GM12875 (cell line): Measurements from ENCODE around the gene NDUFB7.
"Not testable (repeated sequence)": the region's sequence is repeated elsewhere in the genome, so short reads cannot be mapped to it uniquely, and the experiment has no call there.

ENCODE experiments used
- H3K4me3 ChIP-seq: one replicate; pipeline ENCODE4 v1.5.1; 2011; ENCODE audit warnings: low read depth, low read length, control low read depth
- CTCF ChIP-seq: IDR thresholded peaks from 2 replicates; pipeline ENCODE4 v1.5.1; 2011; ENCODE audit warnings: low read depth, mild to moderate bottlenecking, control low read depth, inconsistent platforms, low read length, moderate library complexity, borderline replicate concordance; ENCODE audit not compliant: insufficient read depth

Gene NDUFB7

GRCh38 chr19:14550201-14550754 is 21.6 kb downstream of the NDUFB7 start:
- no peak for TF ChIP-seq CTCF
- H3K4me3 ChIP-seq, result no peak overlapping the region

- no peak for TF ChIP-seq CTCF
- H3K4me3 ChIP-seq, result no peak overlapping the region
These were observed 26.2 kb downstream of the NDUFB7 start for GRCh38 chr19:14545716-14546082.

GRCh38 chr19:14544977-14545715 is 26.7 kb downstream of the NDUFB7 start:
- TF ChIP-seq CTCF, result no peak
- no peak overlapping the region for H3K4me3 ChIP-seq

GRCh38 chr19:14544047-14544446 is 27.8 kb downstream of the NDUFB7 start:
- TF ChIP-seq CTCF, result no peak
- H3K4me3 ChIP-seq, result no peak overlapping the region

GRCh38 chr19:14542711-14543328 is 29.0 kb downstream of the NDUFB7 start:
- no peak for TF ChIP-seq CTCF
- no peak overlapping the region for H3K4me3 ChIP-seq

GRCh38 chr19:14541979-14542378 is 29.9 kb downstream of the NDUFB7 start:
- not testable (repeated sequence) for H3K4me3 ChIP-seq

- no peak overlapping the region for H3K4me3 ChIP-seq
These were observed 30.9 kb downstream of the NDUFB7 start for GRCh38 chr19:14540741-14541525.

More at GRCh38 chr19:14540741-14541525, 30.9 kb downstream of the NDUFB7 start:
- TF ChIP-seq CTCF, result no peak
